Body of pancreas (tissue), 4 donors: ENCODE results near the gene SLC38A10.

ENCODE experiments used
- POLR2A ChIP-seq, 3 donors: fragments of 450-650 bp; IDR thresholded peaks; one replicate each; pipeline ENCODE4 v1.6.1; 2016; ENCODE audit warnings: antibody characterized with exemption in 3 of 3, mild to moderate bottlenecking in 2 of 3
- TF ChIP-seq, protein P1 (sequence below), 7 experiments: fragments of 450-650 bp in 4 of 7; fragments of 200-600 bp in 3 of 7; sonication (generic) in 3 of 7; IDR thresholded peaks; one replicate each; pipeline ENCODE4 v1.5.1; 2016 to 2019; ENCODE audit warnings: antibody characterized with exemption in 7 of 7

- TF ChIP-seq POLR2A (IDR thresholded peaks at IDR 0.05): no peak
- TF ChIP-seq, protein P1, sequence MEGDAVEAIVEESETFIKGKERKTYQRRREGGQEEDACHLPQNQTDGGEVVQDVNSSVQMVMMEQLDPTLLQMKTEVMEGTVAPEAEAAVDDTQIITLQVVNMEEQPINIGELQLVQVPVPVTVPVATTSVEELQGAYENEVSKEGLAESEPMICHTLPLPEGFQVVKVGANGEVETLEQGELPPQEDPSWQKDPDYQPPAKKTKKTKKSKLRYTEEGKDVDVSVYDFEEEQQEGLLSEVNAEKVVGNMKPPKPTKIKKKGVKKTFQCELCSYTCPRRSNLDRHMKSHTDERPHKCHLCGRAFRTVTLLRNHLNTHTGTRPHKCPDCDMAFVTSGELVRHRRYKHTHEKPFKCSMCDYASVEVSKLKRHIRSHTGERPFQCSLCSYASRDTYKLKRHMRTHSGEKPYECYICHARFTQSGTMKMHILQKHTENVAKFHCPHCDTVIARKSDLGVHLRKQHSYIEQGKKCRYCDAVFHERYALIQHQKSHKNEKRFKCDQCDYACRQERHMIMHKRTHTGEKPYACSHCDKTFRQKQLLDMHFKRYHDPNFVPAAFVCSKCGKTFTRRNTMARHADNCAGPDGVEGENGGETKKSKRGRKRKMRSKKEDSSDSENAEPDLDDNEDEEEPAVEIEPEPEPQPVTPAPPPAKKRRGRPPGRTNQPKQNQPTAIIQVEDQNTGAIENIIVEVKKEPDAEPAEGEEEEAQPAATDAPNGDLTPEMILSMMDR (IDR thresholded peaks at IDR 0.05): no peak
Measured at GRCh38 chr17:81221371-81221841, 73.7 kb downstream of the SLC38A10 start.
